HCT116 (cell line): ENCODE results near the gene RCAN2. TPM values are rescaled to one million over a fixed set of nuclear protein-coding genes. Genes with fewer than 3 reads are reported as not detected.

ENCODE experiments used
- ATAC-seq: fragments of 200-7000 bp; cut with Tn5 transposase; 2 replicates; pipeline ENCODE4 v1.9.1; 2020; ENCODE audit warnings: mild to moderate bottlenecking, moderate library complexity
- BruUV-seq: library from RNA; stranded (reverse); fragments of 400-500 nt; replicated peaks from 2 replicates; lab custom pipeline; 2021; lab: Mats Ljungman, UMichigan
- CTCF ChIA-PET: fragments of 300-600 bp; sonication (Branson Sonifier 250); formaldehyde crosslinking; loops from one replicate; lab custom pipeline; 2021; ENCODE audit warnings: antibody characterized with exemption; lab: Charles Lee
- POLR2A ChIA-PET: fragments of 300-600, 350-600 bp; sonication (Branson Sonifier 250); formaldehyde crosslinking; loops from one replicate; lab custom pipeline; 2021; ENCODE audit warnings: antibody characterized with exemption; lab: Charles Lee
- RAD21 ChIA-PET, 2 experiments: fragments of 300-600 bp; sonication (Branson Sonifier 250); formaldehyde crosslinking; loops; one replicate each; lab custom pipeline; 2023; ENCODE audit warnings: low total read pairs in 2 of 2; ENCODE audit not compliant: uncharacterized antibody in 2 of 2, unreplicated experiment in 2 of 2, low non-redundant PET in 1 of 2; lab: Charles Lee
- DNase-seq: peaks from one replicate; pipeline ENCODE4 v3.0.0-alpha.2; 2010; ENCODE audit warnings: low read depth, low spot score
- H2AFZ ChIP-seq: fragments of 200-600 bp; shearing (Covaris generic), sonication (generic); 2 replicates; pipeline ENCODE4 v1.6.1; 2017; ENCODE audit warnings: low read depth, mixed run types, mixed read lengths, antibody characterized with exemption, low read length; ENCODE audit not compliant: poor library complexity, severe bottlenecking
- H3K27ac ChIP-seq: 2 replicates; pipeline ENCODE4 v1.5.1; 2012; ENCODE audit warnings: low read depth, low read length
- H3K27me3 ChIP-seq: fragments of 200-600 bp; sonication (generic); 2 replicates; pipeline ENCODE4 v1.6.1; 2016; ENCODE audit warnings: mixed run types, low read length, mixed read lengths; ENCODE audit not compliant: insufficient read depth
- H3K36me3 ChIP-seq, 2 experiments: fragments of 200-500 bp in 1 of 2; fragments of 200-600 bp in 1 of 2; sonication (Bioruptor generic) in 1 of 2; sonication (generic) in 1 of 2; 2 replicates each; pipeline versions ENCODE4 v1.5.1 to v1.6.1; 2014 to 2016; ENCODE audit warnings: low read length in 2 of 2, inconsistent platforms in 1 of 2, mixed read lengths in 1 of 2, mixed run types in 1 of 2; ENCODE audit not compliant: insufficient read depth in 2 of 2, control insufficient read depth in 1 of 2
- H3K4me1 ChIP-seq, 2 experiments: fragments of 200-600 bp in 1 of 2; sonication (generic) in 1 of 2; 2 replicates each; pipeline versions ENCODE4 v1.5.1 to v1.6.1; 2012 to 2017; ENCODE audit warnings: low read length in 2 of 2, inconsistent platforms in 1 of 2, mild to moderate bottlenecking in 1 of 2, mixed read lengths in 1 of 2, mixed run types in 1 of 2, moderate library complexity in 1 of 2; ENCODE audit not compliant: insufficient read depth in 2 of 2, control insufficient read depth in 1 of 2
- H3K4me2 ChIP-seq: fragments of 200-600 bp; sonication (generic); 2 replicates; pipeline ENCODE4 v1.6.1; 2017; ENCODE audit warnings: mixed run types, low read length, mixed read lengths
- H3K4me3 ChIP-seq, 2 experiments: fragments of 200-600 bp in 1 of 2; sonication (generic) in 1 of 2; replicated peaks in 1 of 2; 2 replicates each; pipeline ENCODE4 v1.5.1; 2011 to 2016; ENCODE audit warnings: low read length in 2 of 2, control low read depth in 1 of 2, low read depth in 1 of 2, mild to moderate bottlenecking in 1 of 2, mixed read lengths in 1 of 2, mixed run types in 1 of 2
- H3K79me2 ChIP-seq: fragments of 200-600 bp; sonication (generic); 2 replicates; pipeline ENCODE4 v1.6.1; 2017; ENCODE audit warnings: mild to moderate bottlenecking, mixed run types, low read length, moderate library complexity, mixed read lengths; ENCODE audit not compliant: insufficient read depth
- H3K9ac ChIP-seq: fragments of 200-600 bp; sonication (generic); 2 replicates; pipeline ENCODE4 v1.6.1; 2016; ENCODE audit warnings: low read length, mixed read lengths
- H3K9me2 ChIP-seq: fragments of 200-600 bp; sonication (generic), shearing (Covaris generic); 2 replicates; pipeline ENCODE4 v1.6.1; 2017; ENCODE audit warnings: mixed run types, mild to moderate bottlenecking, moderate library complexity; ENCODE audit not compliant: insufficient read depth
- H3K9me3 ChIP-seq, 2 experiments: fragments of 200-500 bp in 1 of 2; fragments of 200-600 bp in 1 of 2; sonication (Bioruptor generic) in 1 of 2; sonication (generic) in 1 of 2; 2 replicates each; pipeline ENCODE4 v1.6.1; 2014 to 2017; ENCODE audit warnings: low read length in 2 of 2, mixed read lengths in 2 of 2, inconsistent platforms in 1 of 2, low read depth in 1 of 2, mild to moderate bottlenecking in 1 of 2, mixed run types in 1 of 2, moderate library complexity in 1 of 2; ENCODE audit not compliant: control insufficient read depth in 1 of 2, insufficient read depth in 1 of 2
- H4K20me1 ChIP-seq: fragments of 200-600 bp; sonication (generic), shearing (Covaris generic); 2 replicates; pipeline ENCODE4 v1.6.1; 2017; ENCODE audit warnings: mixed run types, mild to moderate bottlenecking, moderate library complexity; ENCODE audit not compliant: insufficient read depth
- CEBPB ChIP-seq: IDR thresholded peaks from 2 replicates; pipeline ENCODE4 v1.6.1; 2012; ENCODE audit warnings: low read depth
- ELF1 ChIP-seq: IDR thresholded peaks from 2 replicates; pipeline ENCODE4 v1.6.1; 2012; ENCODE audit warnings: low read depth, borderline replicate concordance
- EZH2phosphoT487 ChIP-seq: fragments of 200-600 bp; IDR thresholded peaks from 2 replicates; pipeline ENCODE4 v1.6.1; 2018; ENCODE audit warnings: antibody characterized with exemption, borderline replicate concordance
- POLR2A ChIP-seq: IDR thresholded peaks from 2 replicates; pipeline ENCODE4 v1.7.0; 2011; ENCODE audit warnings: borderline replicate concordance; ENCODE audit not compliant: insufficient read depth, insufficient read length; ENCODE audit errors: extremely low read depth
- POLR2AphosphoS5 ChIP-seq: IDR thresholded peaks from 2 replicates; pipeline ENCODE4 v1.6.1; 2011; ENCODE audit warnings: mild to moderate bottlenecking, low read depth, low read length, moderate library complexity
- RAD21 ChIP-seq: IDR thresholded peaks from 2 replicates; pipeline ENCODE4 v1.6.1; 2012; ENCODE audit warnings: low read depth, mild to moderate bottlenecking
- REST ChIP-seq: IDR thresholded peaks from 2 replicates; pipeline ENCODE4 v1.6.1; 2012; ENCODE audit warnings: low read depth
- SP1 ChIP-seq: IDR thresholded peaks from 2 replicates; pipeline ENCODE4 v1.6.1; 2012; ENCODE audit warnings: low read depth
- SRF ChIP-seq: IDR thresholded peaks from 2 replicates; pipeline ENCODE4 v1.6.1; 2012; ENCODE audit warnings: low read depth
- YY1 ChIP-seq: IDR thresholded peaks from 2 replicates; pipeline ENCODE4 v1.6.1; 2011; ENCODE audit warnings: low read length, low read depth, moderate library complexity, mild to moderate bottlenecking; ENCODE audit not compliant: insufficient replicate concordance; ENCODE audit errors: extremely low read depth
- intact Hi-C: fragments of 100-400 bp; cut with micrococcal nuclease; formaldehyde crosslinking; loops from 2 replicates; pipeline ENCODE4 v1.10.0; 2022
- total RNA-seq: library from RNA; stranded (reverse); gene quantifications from one replicate; pipeline ENCODE4 v1.2.1, GENCODE V29; 2021; ENCODE audit not compliant: unreplicated experiment
- TF ChIP-seq, protein P1 (sequence below): IDR thresholded peaks from 2 replicates; pipeline ENCODE4 v1.6.1; 2012

RCAN2 gene
- total RNA-seq, 1 experiment from 2014 or later: 0.57 TPM

DNA sequence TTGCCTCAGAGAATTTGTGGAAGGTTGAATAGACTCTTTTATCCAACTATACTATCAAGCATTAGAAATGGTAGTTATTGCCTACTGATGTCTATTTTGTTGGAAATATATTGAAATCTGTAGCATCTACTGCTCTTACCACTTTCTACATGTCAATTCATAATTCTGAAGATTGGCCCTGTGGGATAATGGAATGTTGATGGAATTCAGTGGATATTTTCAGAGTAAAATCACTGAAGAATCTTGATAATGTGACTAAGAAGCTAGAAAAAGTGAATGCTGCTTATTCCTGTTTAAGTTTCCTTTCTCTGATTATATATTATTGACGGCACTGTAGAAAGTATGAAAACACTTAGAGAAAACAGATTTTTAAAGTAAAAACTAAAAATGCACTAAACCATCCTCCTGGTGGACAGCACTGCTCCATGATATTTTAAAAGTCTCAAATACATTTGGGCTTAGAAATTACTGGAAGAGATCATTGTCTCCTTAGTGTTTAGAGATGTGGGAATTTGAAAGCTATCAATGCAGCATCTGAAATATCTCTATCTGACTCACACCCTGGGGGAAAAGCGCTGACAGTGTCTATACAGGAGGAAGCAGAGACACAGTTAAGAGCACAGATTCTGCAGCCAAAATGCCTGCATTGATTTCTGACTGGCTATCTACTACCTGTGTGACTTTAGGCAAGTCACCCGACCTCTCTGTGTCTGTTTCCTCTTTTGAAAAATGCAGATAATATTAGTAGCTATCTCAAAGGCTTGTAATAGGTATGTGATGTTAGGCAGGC, 37.9 kb upstream of the RCAN2 start:
- no peak for DNase-seq
- TF ChIP-seq ELF1 (no peak), POLR2A (no peak), SRF (no peak), RAD21 (no peak), CEBPB (no peak), SP1 (no peak), YY1 (no peak), POLR2AphosphoS5 (no peak), EZH2phosphoT487 (no peak)
- TF ChIP-seq, protein P1, sequence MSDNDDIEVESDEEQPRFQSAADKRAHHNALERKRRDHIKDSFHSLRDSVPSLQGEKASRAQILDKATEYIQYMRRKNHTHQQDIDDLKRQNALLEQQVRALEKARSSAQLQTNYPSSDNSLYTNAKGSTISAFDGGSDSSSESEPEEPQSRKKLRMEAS: no peak
- ChIA-PET RAD21 (no interaction called here), CTCF (no interaction called here), POLR2A (no interaction called here)
- Histone ChIP-seq H3K4me1 (no peaks in the 10 kb centered on the region), H3K27ac (no peak overlapping the region), H3K36me3 (no peaks in the 10 kb centered on the region), H3K27me3 (no peaks in the 10 kb centered on the region), H3K4me3 (no peak overlapping the region), H3K9ac (no peak overlapping the region), H4K20me1 (no peaks in the 10 kb centered on the region), H3K4me2 (no peak overlapping the region), H3K9me3 (no peaks in the 10 kb centered on the region), H3K9me2 (no peaks in the 10 kb centered on the region), H2AFZ (no peak overlapping the region), H3K79me2 (no peaks in the 10 kb centered on the region)
- intact Hi-C loops: no loop called here
- no peak for ATAC-seq
- no TSS peak for BruUV-seq

DNA sequence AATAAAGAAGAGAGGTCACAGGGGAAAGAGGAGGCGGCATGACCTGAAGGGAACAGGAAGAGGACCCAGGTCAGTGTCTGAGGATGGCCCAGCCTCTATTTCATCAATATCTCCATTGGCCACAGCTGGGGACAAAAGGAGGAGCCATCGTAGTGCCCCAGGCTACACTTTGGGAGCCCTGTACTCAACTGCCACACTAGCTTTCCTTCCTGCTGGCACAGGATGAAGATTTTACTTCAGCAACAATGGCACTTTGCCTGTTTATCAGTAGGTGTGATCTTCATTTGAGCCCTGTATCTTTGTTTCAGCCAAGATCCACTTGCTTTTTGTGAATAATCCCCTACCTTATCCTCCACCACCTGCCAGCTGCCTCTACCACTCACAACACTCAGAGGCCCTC, 35.4 kb upstream of the RCAN2 start:
- POLR2A ChIA-PET: no interaction called here
- H3K4me3 ChIP-seq: no peak overlapping the region
- RAD21 ChIA-PET: no interaction called here
- H3K27ac ChIP-seq: no peak overlapping the region
- DNase-seq (no peak), ATAC-seq (no peak)
- no peaks in the 10 kb centered on the region for H3K9me2 ChIP-seq
- H3K36me3 ChIP-seq: no peaks in the 10 kb centered on the region
- intact Hi-C loops: no loop called here
- H3K4me2 ChIP-seq: no peak overlapping the region
- no peak overlapping the region for H2AFZ ChIP-seq
- CTCF ChIA-PET: no interaction called here
- no peak for TF ChIP-seq REST
- no peak for TF ChIP-seq CEBPB
- no peak for TF ChIP-seq POLR2AphosphoS5
- H3K79me2 ChIP-seq: no peaks in the 10 kb centered on the region
- no peaks in the 10 kb centered on the region for H4K20me1 ChIP-seq
- H3K9me3 ChIP-seq: no peaks in the 10 kb centered on the region
- no peaks in the 10 kb centered on the region for H3K27me3 ChIP-seq
- no peak overlapping the region for H3K9ac ChIP-seq
- no peaks in the 10 kb centered on the region for H3K4me1 ChIP-seq
- no TSS peak for BruUV-seq
